MM.1S (cell line): ENCODE measurements around the gene SYCE1L.

ENCODE experiments used
- DNase-seq: peaks from one replicate; pipeline ENCODE4 v3.0.0-alpha.2; 2015
- H2AFZ ChIP-seq: fragments of 300-600 bp; sonication (generic); 2 replicates; pipeline ENCODE4 v1.6.0; 2016; ENCODE audit warnings: antibody characterized with exemption, low read length
- H3F3A ChIP-seq: fragments of 300-600 bp; sonication (generic); 2 replicates; pipeline ENCODE4 v1.6.1; 2016; ENCODE audit warnings: mild to moderate bottlenecking, antibody characterized with exemption, low read length, moderate library complexity, mixed read lengths; ENCODE audit not compliant: insufficient read depth
- H3K27ac ChIP-seq: fragments of 300-600 bp; sonication (generic); 2 replicates; pipeline ENCODE4 v1.5.1; 2016; ENCODE audit warnings: mild to moderate bottlenecking, low read length
- H3K27me3 ChIP-seq: fragments of 300-600 bp; sonication (generic); replicated peaks from 2 replicates; pipeline ENCODE4 v1.6.0; 2016; ENCODE audit warnings: low read length; ENCODE audit not compliant: insufficient read depth
- H3K36me3 ChIP-seq: fragments of 300-600 bp; sonication (generic); replicated peaks from 2 replicates; pipeline ENCODE4 v1.6.1; 2016; ENCODE audit warnings: mild to moderate bottlenecking, low read length, mixed read lengths; ENCODE audit not compliant: insufficient read depth
- H3K4me1 ChIP-seq: fragments of 300-600 bp; sonication (generic); 2 replicates; pipeline ENCODE4 v1.6.1; 2016; ENCODE audit warnings: low read length, mixed read lengths
- H3K4me2 ChIP-seq: fragments of 300-600 bp; sonication (generic); 2 replicates; pipeline ENCODE4 v1.6.0; 2016; ENCODE audit warnings: low read depth, low read length
- H3K4me3 ChIP-seq: fragments of 300-600 bp; sonication (generic); 2 replicates; pipeline ENCODE4 v1.5.1; 2016; ENCODE audit warnings: low read length, mixed read lengths
- H3K79me2 ChIP-seq: fragments of 300-600 bp; sonication (generic); 2 replicates; pipeline ENCODE4 v1.6.1; 2016; ENCODE audit warnings: mixed run types, low read length, mixed read lengths
- H3K9ac ChIP-seq: fragments of 300-600 bp; sonication (generic); 2 replicates; pipeline ENCODE4 v1.6.1; 2016; ENCODE audit warnings: low read length, mixed read lengths
- H3K9me2 ChIP-seq: fragments of 300-600 bp; sonication (generic); replicated peaks from 2 replicates; pipeline ENCODE4 v1.6.1; 2016; ENCODE audit warnings: mild to moderate bottlenecking, low read length, mixed read lengths; ENCODE audit not compliant: insufficient read depth
- H3K9me3 ChIP-seq: fragments of 300-600 bp; sonication (generic); replicated peaks from 2 replicates; pipeline ENCODE4 v1.6.1; 2016; ENCODE audit warnings: mild to moderate bottlenecking, low read length, mixed read lengths; ENCODE audit not compliant: insufficient read depth
- H4K20me1 ChIP-seq: fragments of 300-600 bp; sonication (generic); 2 replicates; pipeline ENCODE4 v1.6.1; 2016; ENCODE audit warnings: mild to moderate bottlenecking, low read length, moderate library complexity, mixed read lengths; ENCODE audit not compliant: insufficient read depth
- CTCF ChIP-seq: fragments of 300-600 bp; sonication (generic); IDR thresholded peaks from 2 replicates; pipeline ENCODE4 v1.5.1; 2016; ENCODE audit warnings: antibody characterized with exemption, low read length, mixed read lengths
- EZH2 ChIP-seq: fragments of 300-600 bp; sonication (generic); optimal IDR thresholded peaks from 2 replicates; pipeline ENCODE3; 2017; ENCODE audit warnings: low read depth, mild to moderate bottlenecking, antibody characterized with exemption, low read length, mixed read lengths
- EZH2phosphoT487 ChIP-seq: fragments of 300-600 bp; sonication (generic); IDR thresholded peaks from 2 replicates; pipeline ENCODE4 v1.6.1; 2018; ENCODE audit warnings: antibody characterized with exemption, low read length

SYCE1L gene

GRCh38 chr16:77214411-77215138, 15.4 kb downstream of the SYCE1L start:
- H3K36me3 ChIP-seq: no peaks in the 10 kb centered on the region
- H3K4me3 ChIP-seq: no peak overlapping the region
- no peaks in the 10 kb centered on the region for H4K20me1 ChIP-seq
- TF ChIP-seq CTCF (no peak), EZH2phosphoT487 (no peak), EZH2 (no peak)
- no peaks in the 10 kb centered on the region for H3K9me3 ChIP-seq
- H2AFZ ChIP-seq: no peak overlapping the region
- DNase-seq: no peak
- H3K79me2 ChIP-seq: no peaks in the 10 kb centered on the region
- H3K27ac ChIP-seq: no peak overlapping the region
- H3K9me2 ChIP-seq: no peaks in the 10 kb centered on the region
- H3K4me2 ChIP-seq: no peak overlapping the region
- H3K4me1 ChIP-seq: no peaks in the 10 kb centered on the region
- H3F3A ChIP-seq: no peaks in the 10 kb centered on the region
- no peak overlapping the region for H3K9ac ChIP-seq
- H3K27me3 ChIP-seq: no peaks in the 10 kb centered on the region

- H3K4me1 ChIP-seq: no peaks in the 10 kb centered on the region
- H3K9me2 ChIP-seq: no peaks in the 10 kb centered on the region
- H2AFZ ChIP-seq: no peak overlapping the region
- H3K79me2 ChIP-seq: no peaks in the 10 kb centered on the region
- no peaks in the 10 kb centered on the region for H3K36me3 ChIP-seq
- H3K9ac ChIP-seq: no peak overlapping the region
- H3F3A ChIP-seq: no peaks in the 10 kb centered on the region
- no peak overlapping the region for H3K4me2 ChIP-seq
- DNase-seq: no peak
- TF ChIP-seq CTCF (no peak), EZH2 (no peak), EZH2phosphoT487 (no peak)
- H3K9me3 ChIP-seq: no peaks in the 10 kb centered on the region
- no peaks in the 10 kb centered on the region for H3K27me3 ChIP-seq
- H4K20me1 ChIP-seq: no peaks in the 10 kb centered on the region
- H3K4me3 ChIP-seq: no peak overlapping the region
- no peak overlapping the region for H3K27ac ChIP-seq
Observed at GRCh38 chr16:77219437-77219836, 20.2 kb downstream of the SYCE1L start.

GRCh38 chr16:77220427-77220826, 21.2 kb downstream of the SYCE1L start:
- H3F3A ChIP-seq: no peaks in the 10 kb centered on the region
- no peaks in the 10 kb centered on the region for H3K27me3 ChIP-seq
- no peaks in the 10 kb centered on the region for H3K9me2 ChIP-seq
- no peak overlapping the region for H3K4me3 ChIP-seq
- no peaks in the 10 kb centered on the region for H3K4me1 ChIP-seq
- H3K36me3 ChIP-seq: no peaks in the 10 kb centered on the region
- H3K9me3 ChIP-seq: no peaks in the 10 kb centered on the region
- DNase-seq: no peak
- no peaks in the 10 kb centered on the region for H4K20me1 ChIP-seq
- H2AFZ ChIP-seq: no peak overlapping the region
- no peak overlapping the region for H3K9ac ChIP-seq
- TF ChIP-seq CTCF: no peak
- TF ChIP-seq EZH2phosphoT487: no peak
- no peak for TF ChIP-seq EZH2
- no peak overlapping the region for H3K4me2 ChIP-seq
- H3K27ac ChIP-seq: no peak overlapping the region
- H3K79me2 ChIP-seq: no peaks in the 10 kb centered on the region
